H1 (cell line): ENCODE measurements around the gene ZNF681. TPM values are rescaled to one million over a fixed set of nuclear protein-coding genes. Genes with fewer than 3 reads are reported as not detected.

Source experiments
- CTCF ChIA-PET: fragments of 300-600 bp; sonication (Branson Sonifier 250); formaldehyde crosslinking; loops from one replicate; lab custom pipeline; 2021; ENCODE audit not compliant: partially characterized antibody; lab: Charles Lee
- POLR2A ChIA-PET: fragments of 300-600 bp; sonication (Branson Sonifier 250); formaldehyde crosslinking; loops from one replicate; lab custom pipeline; 2021; ENCODE audit warnings: inconsistent platforms; ENCODE audit not compliant: partially characterized antibody; lab: Charles Lee
- DNase-seq, 2 experiments: peaks; one replicate each; pipeline versions ENCODE4 v3.0.0 to v3.0.0-alpha.2; 2010 to 2022; ENCODE audit warnings: low spot score in 2 of 2, low read depth in 1 of 2, mixed read lengths in 1 of 2
- FAIRE-seq: peaks from 2 replicates; lab custom pipeline; 2011; peaks lifted over from hg19 to GRCh38; lab: Jason Lieb, UNC
- H2AFZ ChIP-seq: 2 replicates; pipeline ENCODE4 v1.8.1; 2012; ENCODE audit warnings: low read length, inconsistent platforms
- H2AK5ac ChIP-seq: 2 replicates; pipeline ENCODE4 v1.6.1; 2013; ENCODE audit warnings: low read depth, low read length
- H2BK120ac ChIP-seq: replicated peaks from 2 replicates; pipeline ENCODE3; 2013; ENCODE audit warnings: low read depth, low read length, inconsistent platforms
- H2BK12ac ChIP-seq: 2 replicates; pipeline ENCODE4 v1.6.1; 2013; ENCODE audit warnings: low read depth, low read length
- H2BK15ac ChIP-seq: 2 replicates; pipeline ENCODE4 v1.6.1; 2013; ENCODE audit warnings: low read length
- H2BK20ac ChIP-seq: 2 replicates; pipeline ENCODE4 v1.6.1; 2013; ENCODE audit warnings: low read length
- H2BK5ac ChIP-seq: 2 replicates; pipeline ENCODE4 v1.6.1; 2013; ENCODE audit warnings: low read depth, low read length
- H3K14ac ChIP-seq: 2 replicates; pipeline ENCODE4 v1.6.1; 2013; ENCODE audit warnings: inconsistent platforms; ENCODE audit not compliant: insufficient read length
- H3K18ac ChIP-seq: 2 replicates; pipeline ENCODE4 v1.6.1; 2013; ENCODE audit warnings: low read length; ENCODE audit errors: extremely low read depth
- H3K23ac ChIP-seq: 2 replicates; pipeline ENCODE4 v1.6.1; 2013; ENCODE audit warnings: inconsistent platforms; ENCODE audit not compliant: insufficient read length
- H3K23me2 ChIP-seq: 2 replicates; pipeline ENCODE4 v1.6.1; 2013; ENCODE audit warnings: low read depth, low read length
- H3K27ac ChIP-seq: 2 replicates; pipeline ENCODE4 v1.6.1; 2011; ENCODE audit warnings: low read depth, low read length, inconsistent platforms
- H3K27me3 ChIP-seq, 4 experiments: replicated peaks in 1 of 4; 1 replicate in 1 of 4; 2 replicates in 3 of 4; pipeline versions ENCODE4 v1.6.1 to v1.8.1; 2011 to 2013; ENCODE audit warnings: low read length in 3 of 4, mild to moderate bottlenecking in 3 of 4, inconsistent platforms in 2 of 4, mixed read lengths in 2 of 4, moderate library complexity in 1 of 4; ENCODE audit not compliant: control insufficient read depth in 3 of 4, insufficient read depth in 3 of 4; ENCODE audit errors: extremely low read depth in 1 of 4
- H3K36me3 ChIP-seq, 4 experiments: 2 replicates each; pipeline versions ENCODE4 v1.6.1 to v1.8.1; 2011 to 2013; ENCODE audit warnings: mild to moderate bottlenecking in 4 of 4, low read length in 3 of 4, moderate library complexity in 2 of 4, control low read depth in 1 of 4, inconsistent platforms in 1 of 4; ENCODE audit not compliant: insufficient read depth in 4 of 4, control insufficient read depth in 2 of 4
- H3K4ac ChIP-seq: replicated peaks from 2 replicates; pipeline ENCODE3; 2013; ENCODE audit warnings: low read length, low read depth, mixed read lengths, inconsistent platforms; ENCODE audit not compliant: insufficient read length
- H3K4me1 ChIP-seq, 4 experiments: replicated peaks in 1 of 4; 1 replicate in 1 of 4; 2 replicates in 3 of 4; pipeline versions ENCODE4 v1.6.1 to v1.8.1; 2011 to 2013; ENCODE audit warnings: low read length in 3 of 4, inconsistent platforms in 2 of 4, mixed read lengths in 1 of 4; ENCODE audit not compliant: insufficient read depth in 4 of 4, control insufficient read depth in 3 of 4
- H3K4me2 ChIP-seq, 2 experiments: 2 replicates each; pipeline versions ENCODE4 v1.6.1 to v1.8.1; 2011 to 2013; ENCODE audit warnings: low read depth in 2 of 2, low read length in 2 of 2, control low read depth in 1 of 2, inconsistent platforms in 1 of 2, mild to moderate bottlenecking in 1 of 2; ENCODE audit not compliant: insufficient read depth in 1 of 2
- H3K4me3 ChIP-seq, 4 experiments: fragments of 200-600, 300-600 bp in 1 of 4; sonication (generic), shearing (Covaris generic), sonication (Bioruptor Twin) in 1 of 4; 2 replicates each; pipeline versions ENCODE4 v1.5.1 to v1.8.1; 2011 to 2016; ENCODE audit warnings: low read length in 4 of 4, low read depth in 3 of 4, control low read depth in 2 of 4, inconsistent platforms in 2 of 4, mild to moderate bottlenecking in 2 of 4, mixed read lengths in 1 of 4, moderate library complexity in 1 of 4; ENCODE audit not compliant: insufficient read depth in 2 of 4; ENCODE audit errors: extremely low read depth in 1 of 4
- H3K56ac ChIP-seq: replicated peaks from 2 replicates; pipeline ENCODE3; 2013; ENCODE audit warnings: low read depth, mild to moderate bottlenecking, mixed read lengths, low read length, inconsistent platforms; ENCODE audit not compliant: insufficient read length
- H3K79me1 ChIP-seq: 2 replicates; pipeline ENCODE4 v1.6.1; 2013; ENCODE audit warnings: low read depth, low read length, control low read depth
- H3K79me2 ChIP-seq, 2 experiments: 2 replicates each; pipeline versions ENCODE4 v1.6.1 to v1.8.1; 2012 to 2013; ENCODE audit warnings: low read length in 2 of 2, mild to moderate bottlenecking in 2 of 2, inconsistent platforms in 1 of 2; ENCODE audit not compliant: insufficient read depth in 2 of 2, control insufficient read depth in 1 of 2
- H3K9ac ChIP-seq, 4 experiments: replicated peaks in 1 of 4; 1 replicate in 1 of 4; 2 replicates in 3 of 4; pipeline versions ENCODE4 v1.6.1 to v1.8.1; 2011 to 2013; ENCODE audit warnings: low read depth in 3 of 4, low read length in 3 of 4, control low read depth in 2 of 4, mild to moderate bottlenecking in 2 of 4, moderate library complexity in 2 of 4, inconsistent platforms in 1 of 4; ENCODE audit errors: extremely low read depth in 1 of 4
- H3K9me3 ChIP-seq, 2 experiments: 2 replicates each; pipeline versions ENCODE4 v1.6.1 to v1.8.1; 2012 to 2013; ENCODE audit warnings: mild to moderate bottlenecking in 2 of 2, moderate library complexity in 2 of 2, control low read depth in 1 of 2, inconsistent platforms in 1 of 2, low read depth in 1 of 2, low read length in 1 of 2, mixed read lengths in 1 of 2; ENCODE audit not compliant: insufficient read depth in 2 of 2
- H4K20me1 ChIP-seq, 2 experiments: replicated peaks in 1 of 2; 2 replicates each; pipeline versions ENCODE3 to v1.8.1; 2011 to 2013; ENCODE audit warnings: inconsistent platforms in 2 of 2, low read length in 2 of 2, mild to moderate bottlenecking in 1 of 2; ENCODE audit not compliant: insufficient read depth in 2 of 2, control insufficient read depth in 1 of 2
- H4K5ac ChIP-seq: 2 replicates; pipeline ENCODE4 v1.6.1; 2013; ENCODE audit warnings: low read length, low read depth, mixed read lengths, inconsistent platforms; ENCODE audit not compliant: insufficient read length
- H4K8ac ChIP-seq: 2 replicates; pipeline ENCODE4 v1.8.0; 2013; ENCODE audit warnings: mild to moderate bottlenecking, moderate library complexity, low read length, inconsistent platforms; ENCODE audit not compliant: insufficient read depth; ENCODE audit errors: extremely low read depth
- H4K91ac ChIP-seq: replicated peaks from 2 replicates; pipeline ENCODE3; 2013; ENCODE audit warnings: low read length, mixed read lengths, inconsistent platforms; ENCODE audit not compliant: insufficient read length
- CBX5 ChIP-seq: fragments of 300-800, 300-1000 bp; sonication (generic); IDR thresholded peaks from 2 replicates; pipeline ENCODE4 v1.7.1; 2016; ENCODE audit warnings: antibody characterized with exemption, low read length, low read depth
- CHD2 ChIP-seq: IDR thresholded peaks from 2 replicates; pipeline ENCODE4 v1.6.1; 2012; ENCODE audit warnings: low read length, improper control_type of control experiment
- POLR2AphosphoS5 ChIP-seq: IDR thresholded peaks from 2 replicates; pipeline ENCODE4 v1.6.1; 2011; ENCODE audit warnings: low read depth, low read length
- WGBS, 2 experiments: shearing (Covaris generic) in 1 of 2; methylation state at CpG; one replicate each; pipeline versions ENCODE4 v1.1.6 to v1.1.7; 2013 to 2015; ENCODE audit warnings: low lambda C conversion rate in 2 of 2, mixed read lengths in 2 of 2, inconsistent platforms in 1 of 2, low coverage in 1 of 2, missing lambda C conversion rate in 1 of 2; ENCODE audit not compliant: insufficient replicate concordance in 2 of 2, insufficient coverage in 1 of 2, insufficient read length in 1 of 2; ENCODE audit errors: extremely low coverage in 1 of 2, missing lambda C conversion rate in 1 of 2; 5-methylcytosine and 5-hydroxymethylcytosine counted together
- polyA plus RNA-seq, 7 experiments: library from polyadenylated mRNA; depleted of rRNA in 3 of 7; stranded (reverse) in 5 of 7; unstranded in 2 of 7; fragments of >200 nt in 5 of 7; fragments of 200-250 nt in 2 of 7; gene quantifications; 1 replicate in 5 of 7; 2 replicates in 1 of 7; 4 replicates in 1 of 7; pipeline versions ENCODE4 v1.2.1 to v1.2.3, GENCODE V29; 2011 to 2013; ENCODE audit warnings: missing spikeins in 2 of 7, mixed read lengths in 2 of 7
- total RNA-seq: library from RNA; stranded (reverse); fragmentation: NEBNext Ultra II Directional; extraction: Animal tissue kit (Norgen Biotek cat#: 25700); gene quantifications from 2 replicates; pipeline ENCODE4 v1.2.1, GENCODE V29; 2021

ZNF681 gene
- total and polyA plus RNA-seq, 2 of the 8 experiments (the other 6 are each of a cell fraction or from before 2014, with no cell fraction given), result 1.1 to 6.8 TPM

DNA sequence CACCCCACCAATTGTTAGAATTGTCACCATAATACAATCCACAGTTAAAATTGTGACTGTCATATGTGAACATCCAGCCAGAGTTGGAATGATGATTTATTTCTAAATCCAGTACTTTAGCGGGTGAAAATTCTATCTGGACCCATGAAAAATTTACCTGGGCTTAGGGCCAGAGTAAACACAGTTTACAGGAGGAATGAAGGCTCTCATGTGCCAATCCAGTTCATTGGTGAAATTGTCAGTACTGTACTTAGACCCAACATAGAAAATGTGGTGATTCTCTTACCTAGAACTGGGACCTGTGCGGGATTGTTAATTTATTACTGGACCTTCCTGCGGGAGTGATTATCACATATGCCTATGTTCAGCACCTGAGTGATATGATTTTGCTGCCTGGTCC lies 27.3 kb upstream of the ZNF681 start:
- H4K91ac ChIP-seq, result no peak overlapping the region
- ChIA-PET POLR2A (no interaction called here), CTCF (no interaction called here)
- H3K23me2 ChIP-seq, result no peaks in the 10 kb centered on the region
- no peak overlapping the region for H3K4me2 ChIP-seq
- H2BK12ac ChIP-seq, result no peak overlapping the region
- no peak overlapping the region for H2BK120ac ChIP-seq
- no peaks in the 10 kb centered on the region for H3K4me1 ChIP-seq
- H4K5ac ChIP-seq, result no peak overlapping the region
- no peak for DNase-seq
- H2BK5ac ChIP-seq, result no peak overlapping the region
- no peak overlapping the region for H3K9ac ChIP-seq
- H3K4ac ChIP-seq, result no peak overlapping the region
- H3K4me3 ChIP-seq, result no peak overlapping the region
- 93% methylated on average over 3 of the region's 3 CpGs; no CpG with 5 or more reads in 1 of the 2 experiments for WGBS, 2 experiments
- H4K20me1 ChIP-seq, result peaks cover 0 to 14% of the 10 kb centered on the region in 2 experiments
- H4K8ac ChIP-seq, result no peak overlapping the region
- H3K18ac ChIP-seq, result no peak overlapping the region
- H3K9me3 ChIP-seq, result peaks cover 17 to 52% of the 10 kb centered on the region in 2 experiments; a peak in 3 of 4 replicates
- no peak overlapping the region for H2AK5ac ChIP-seq
- H2BK15ac ChIP-seq, result no peak overlapping the region
- H3K36me3 ChIP-seq, result peaks cover 4 to 53% (median 16%) of the 10 kb centered on the region in 4 experiments; a peak in 6 of 8 replicates
- no peak overlapping the region for H2AFZ ChIP-seq
- H3K23ac ChIP-seq, result no peak overlapping the region
- no peak overlapping the region for H3K14ac ChIP-seq
- H3K79me2 ChIP-seq, result peaks cover 6 to 36% of the 10 kb centered on the region in 2 experiments; a peak in 3 of 4 replicates
- no peaks in the 10 kb centered on the region for H3K27me3 ChIP-seq
- no peak overlapping the region for H3K27ac ChIP-seq
- H2BK20ac ChIP-seq, result no peak overlapping the region
- H3K79me1 ChIP-seq, result peaks cover 12% of the 10 kb centered on the region; the same call in 1 of the 2 replicates
- FAIRE-seq, result no peak
- H3K56ac ChIP-seq, result no peak overlapping the region
- TF ChIP-seq POLR2AphosphoS5, result no peak
- TF ChIP-seq CHD2, result no peak
- TF ChIP-seq CBX5, result no peak
